Lower leg skin (tissue), 4 donors: ENCODE measurements around the gene MYO15B. TPM values are rescaled to one million over a fixed set of nuclear protein-coding genes. Genes with fewer than 3 reads are reported as not detected.

Experiments
- DNase-seq, 2 donors: peaks; one replicate each; pipeline ENCODE4 v3.0.0-alpha.2; 2019; ENCODE audit warnings: low spot score in 2 of 2
- H3K4me3 ChIP-seq: fragments of 200-600 bp; sonication (generic); 2 replicates; pipeline ENCODE4 v1.5.1; 2017; ENCODE audit warnings: mild to moderate bottlenecking, low read depth; ENCODE audit not compliant: poor library complexity, severe bottlenecking
- POLR2A ChIP-seq, 2 donors: fragments of 450-650 bp; IDR thresholded peaks; one replicate each; pipeline ENCODE4 v1.6.1; 2016 to 2017; ENCODE audit warnings: antibody characterized with exemption in 2 of 2, mild to moderate bottlenecking in 1 of 2, moderate library complexity in 1 of 2
- WGBS, 2 donors: methylation state at CpG; one replicate each; pipeline ENCODE4 v1.1.5; 2018; 5-methylcytosine and 5-hydroxymethylcytosine counted together
- intact Hi-C: fragments of 100-400 bp; cut with DNase I; formaldehyde crosslinking; loops from one replicate; pipeline ENCODE4 v1.15.0; 2023; ENCODE audit warnings: low total_unique reads
- total RNA-seq, 4 donors: library from RNA; depleted of rRNA; stranded (reverse); fragments of >200 nt; gene quantifications; one replicate each; pipeline ENCODE4 v1.1.0, GENCODE V29; 2016
- TF ChIP-seq, protein P1 (sequence below), 3 donors: fragments of 450-650 bp; IDR thresholded peaks; one replicate each; pipeline ENCODE4 v1.5.1; 2016; ENCODE audit warnings: antibody characterized with exemption in 3 of 3, mild to moderate bottlenecking in 3 of 3, moderate library complexity in 2 of 3

Gene MYO15B
- 100 to 1,000 TPM in 1 of 4 donors, 10 to 100 TPM in 3; 32.1 to 103 (median 38.9) TPM for total RNA-seq

DNA sequence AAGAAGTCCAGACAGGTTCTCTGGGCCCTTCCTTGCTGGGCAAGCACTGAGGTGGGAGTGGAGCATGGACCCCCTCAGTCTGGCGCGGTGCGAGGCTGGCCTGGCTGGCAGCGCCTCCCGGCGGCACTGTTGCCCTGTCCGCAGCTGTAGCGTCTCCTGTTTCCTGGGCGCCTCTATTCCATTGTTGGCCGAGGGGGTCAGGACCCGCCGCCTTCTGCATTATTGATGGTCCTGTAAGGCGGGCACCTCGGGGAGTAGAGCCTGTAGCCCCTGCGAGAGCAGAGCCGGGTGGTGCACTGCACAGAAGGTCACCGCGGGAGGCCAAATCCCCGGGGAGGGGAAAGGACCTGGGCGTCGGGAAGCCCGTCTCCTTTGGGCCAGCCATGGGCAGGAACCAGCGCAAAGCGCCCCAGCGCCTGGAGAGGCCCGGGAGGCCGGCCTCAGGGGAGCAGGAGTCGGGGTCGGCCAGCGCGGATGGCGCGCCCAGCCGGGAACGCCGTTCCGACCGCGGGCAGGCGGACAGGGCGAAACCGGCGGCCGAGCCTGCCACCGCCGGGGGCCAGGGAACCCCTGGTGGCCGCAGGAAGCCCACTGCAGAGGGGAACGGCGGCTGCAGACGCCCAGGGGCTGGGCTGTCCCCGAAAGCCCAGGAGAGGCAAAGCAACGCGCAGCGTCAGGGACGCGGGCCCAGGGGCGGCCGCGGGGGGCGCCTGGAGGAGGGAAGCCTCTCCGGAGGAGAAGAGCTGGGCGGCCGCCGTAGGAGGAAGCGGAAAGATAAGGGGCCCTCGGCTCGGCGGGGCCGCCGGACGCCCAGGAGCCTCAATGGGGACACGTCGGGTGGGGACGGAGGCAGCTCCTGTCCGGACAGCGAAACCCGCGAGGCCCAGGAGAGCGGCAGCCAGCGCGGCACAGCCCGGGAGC, at the start of gene MYO15B:
TSS of gene MYO15B (plus strand) at position 126 of the 921 bp plus-strand sequence. CDS start at position 384, 258 bp downstream.
- peak; percentile 29 to 91 for DNase-seq
- peak within 1 kb of the TSS; percentile 28 for H3K4me3 ChIP-seq
- intact Hi-C loops = no loop called here
- WGBS, 2 donors = 9 to 18% methylated on average over 57 to 71 of the region's 82 CpGs
- no peak for TF ChIP-seq POLR2A (IDR thresholded peaks at IDR 0.05)
- TF ChIP-seq, protein P1, sequence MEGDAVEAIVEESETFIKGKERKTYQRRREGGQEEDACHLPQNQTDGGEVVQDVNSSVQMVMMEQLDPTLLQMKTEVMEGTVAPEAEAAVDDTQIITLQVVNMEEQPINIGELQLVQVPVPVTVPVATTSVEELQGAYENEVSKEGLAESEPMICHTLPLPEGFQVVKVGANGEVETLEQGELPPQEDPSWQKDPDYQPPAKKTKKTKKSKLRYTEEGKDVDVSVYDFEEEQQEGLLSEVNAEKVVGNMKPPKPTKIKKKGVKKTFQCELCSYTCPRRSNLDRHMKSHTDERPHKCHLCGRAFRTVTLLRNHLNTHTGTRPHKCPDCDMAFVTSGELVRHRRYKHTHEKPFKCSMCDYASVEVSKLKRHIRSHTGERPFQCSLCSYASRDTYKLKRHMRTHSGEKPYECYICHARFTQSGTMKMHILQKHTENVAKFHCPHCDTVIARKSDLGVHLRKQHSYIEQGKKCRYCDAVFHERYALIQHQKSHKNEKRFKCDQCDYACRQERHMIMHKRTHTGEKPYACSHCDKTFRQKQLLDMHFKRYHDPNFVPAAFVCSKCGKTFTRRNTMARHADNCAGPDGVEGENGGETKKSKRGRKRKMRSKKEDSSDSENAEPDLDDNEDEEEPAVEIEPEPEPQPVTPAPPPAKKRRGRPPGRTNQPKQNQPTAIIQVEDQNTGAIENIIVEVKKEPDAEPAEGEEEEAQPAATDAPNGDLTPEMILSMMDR (IDR thresholded peaks at IDR 0.05) = no peak

DNA sequence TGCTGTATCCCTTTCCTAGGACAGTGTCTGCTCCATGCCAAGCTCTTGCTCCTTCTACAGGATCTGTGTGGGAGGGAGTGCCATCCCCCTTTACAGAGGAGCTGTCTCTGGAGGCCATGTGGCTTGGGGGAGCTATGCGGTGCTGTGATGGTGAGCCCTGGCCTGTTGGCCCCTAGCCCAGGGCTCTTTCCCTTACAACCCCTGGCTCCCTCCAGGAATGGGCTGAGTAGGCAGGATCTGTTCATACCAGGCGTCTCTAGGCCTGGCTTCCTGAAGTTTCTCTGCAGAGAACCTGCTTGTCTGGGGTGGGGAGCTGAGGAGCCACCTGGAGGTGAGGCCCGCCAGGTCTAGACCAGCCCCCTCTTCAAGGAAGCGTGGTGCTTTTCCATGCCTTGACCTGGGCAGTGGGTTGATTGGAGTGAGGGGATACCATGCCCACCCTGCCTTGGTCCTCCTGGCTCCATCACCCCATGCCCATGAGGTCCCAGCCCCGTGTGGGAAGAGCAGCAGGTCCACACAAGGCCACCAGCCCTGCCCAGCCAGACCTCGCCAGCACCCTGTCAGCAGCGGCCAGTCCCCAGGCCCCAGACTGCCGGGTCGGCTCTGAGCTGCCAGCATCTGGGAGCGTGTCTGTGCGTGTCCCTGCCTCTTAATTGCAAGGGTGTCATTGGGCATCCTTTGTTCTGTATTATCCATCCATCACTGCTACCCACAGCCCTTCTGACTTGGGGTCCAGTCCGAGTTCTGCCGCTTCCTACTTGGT, 47.5 kb upstream of the MYO15B start:
- intact Hi-C loops = no loop called here
- DNase-seq = no peak
- H3K4me3 ChIP-seq = no peak overlapping the region
- no peak for TF ChIP-seq POLR2A (IDR thresholded peaks at IDR 0.05)
- TF ChIP-seq, protein P1 (IDR thresholded peaks at IDR 0.05) = no peak
- WGBS, 2 donors = 67 to 75% methylated on average over 12 to 13 of the region's 13 CpGs

DNA sequence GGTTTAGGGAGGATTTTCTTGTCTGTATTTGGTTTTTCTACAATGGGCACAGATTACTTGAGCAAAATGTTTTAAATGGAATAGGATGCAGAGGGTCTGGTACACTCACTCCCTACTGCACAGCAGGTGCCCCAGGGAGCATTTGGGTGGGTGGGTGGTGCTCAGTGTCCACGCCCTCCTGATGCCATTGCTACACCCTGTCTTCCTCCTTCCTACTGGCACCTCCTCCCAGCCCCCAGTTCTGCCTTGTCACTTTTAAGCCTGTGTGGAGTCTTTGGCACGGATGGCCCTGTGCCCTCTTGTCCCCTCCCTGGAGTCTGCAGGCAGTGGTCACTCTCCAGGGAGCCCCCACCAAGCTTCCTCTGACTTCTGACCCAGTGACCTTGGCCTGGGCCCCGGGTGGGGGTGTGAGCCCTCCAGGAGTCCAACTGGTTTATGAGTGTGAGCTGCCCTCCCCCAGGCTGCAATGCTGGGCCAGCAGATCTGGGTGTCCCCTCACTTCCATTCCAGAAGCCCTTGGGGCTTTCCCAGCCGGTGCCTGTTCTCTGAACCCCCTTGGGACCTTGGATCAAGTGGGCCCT, 46.6 kb upstream of the MYO15B start:
- intact Hi-C loops = no loop called here
- TF ChIP-seq, protein P1 (IDR thresholded peaks at IDR 0.05) = no peak
- TF ChIP-seq POLR2A (IDR thresholded peaks at IDR 0.05) = no peak
- no peak overlapping the region for H3K4me3 ChIP-seq
- WGBS, 2 donors = 61% methylated on average over 4 of the region's 4 CpGs
- no peak for DNase-seq

DNA sequence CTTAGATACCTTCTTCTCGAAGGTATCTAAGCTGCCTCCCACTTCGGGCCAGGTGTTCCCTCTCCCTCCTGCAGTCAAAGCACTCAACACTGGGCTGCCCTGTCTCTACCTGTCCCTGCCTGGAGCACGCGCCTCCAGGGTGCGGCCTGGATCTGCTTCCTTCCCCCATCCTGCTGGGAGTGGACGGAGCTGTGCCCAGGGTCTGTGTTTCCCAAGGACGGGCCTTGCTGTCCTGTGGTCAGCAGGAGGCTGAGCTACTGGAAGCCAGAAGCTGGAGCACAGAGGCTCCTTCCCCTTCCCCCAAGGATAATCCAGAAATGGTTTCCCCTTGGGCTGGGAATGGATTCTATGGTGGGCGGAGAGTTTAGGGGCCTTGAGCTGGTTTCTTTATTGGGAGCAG, 45.4 kb upstream of the MYO15B start:
- intact Hi-C loops = no loop called here
- no peak for DNase-seq
- TF ChIP-seq, protein P1 (IDR thresholded peaks at IDR 0.05) = no peak
- TF ChIP-seq POLR2A (IDR thresholded peaks at IDR 0.05) = no peak
- 92 to 93% methylated on average over 8 of the region's 8 CpGs for WGBS, 2 donors
- no peak overlapping the region for H3K4me3 ChIP-seq

DNA sequence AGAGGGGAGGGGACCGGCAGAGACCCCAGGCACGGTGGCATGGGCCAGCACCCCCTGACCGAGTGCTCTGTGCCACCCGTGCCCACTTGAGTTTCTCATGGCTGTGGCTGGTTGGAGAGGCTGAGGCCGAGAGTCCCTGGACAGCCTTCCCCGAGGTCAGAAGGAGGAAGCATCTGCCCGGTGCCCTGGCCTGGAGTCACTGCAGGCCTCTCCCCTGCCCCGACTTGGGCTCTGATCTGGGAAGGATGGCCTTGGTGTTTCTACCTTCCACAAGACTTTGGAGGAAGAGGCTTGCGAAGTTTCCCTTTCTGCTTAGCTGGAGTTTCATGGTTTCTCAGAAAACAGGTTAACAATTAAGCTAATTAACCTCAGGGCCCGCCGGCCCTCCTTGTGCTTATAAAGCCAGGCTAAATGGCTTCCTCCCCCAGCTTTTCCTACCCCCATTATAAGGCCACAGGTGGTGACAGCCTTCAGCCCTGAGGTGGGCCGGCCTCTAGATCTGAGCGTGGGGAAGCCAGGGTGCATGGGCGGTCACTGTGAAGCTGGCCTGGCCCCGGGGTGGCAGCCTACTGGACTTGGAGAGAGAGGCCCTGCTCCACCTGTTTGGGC, 44.8 kb upstream of the MYO15B start:
- DNase-seq = no peak
- TF ChIP-seq POLR2A (IDR thresholded peaks at IDR 0.05) = no peak
- TF ChIP-seq, protein P1 (IDR thresholded peaks at IDR 0.05) = no peak
- WGBS, 2 donors = 87 to 89% methylated on average over 13 to 15 of the region's 15 CpGs
- intact Hi-C loops = no loop called here
- H3K4me3 ChIP-seq = no peak overlapping the region
